WTC11 (cell line): Measurements from ENCODE around the gene SLC38A8.

Experiments
- ATF2 ChIP-seq: sonication (generic); formaldehyde crosslinking; IDR thresholded peaks from 2 replicates; pipeline ENCODE4 v1.8.1; 2022; ENCODE audit warnings: low read depth, missing genetic modification reagents, borderline replicate concordance
- ETV6 ChIP-seq: sonication (generic); formaldehyde crosslinking; IDR thresholded peaks from 2 replicates; pipeline ENCODE4 v1.8.1; 2022; ENCODE audit warnings: mild to moderate bottlenecking, missing genetic modification reagents
- FOXJ3 ChIP-seq: sonication (generic); formaldehyde crosslinking; IDR thresholded peaks from 2 replicates; pipeline ENCODE4 v1.9.0; 2021; ENCODE audit warnings: missing genetic modification reagents, mild to moderate bottlenecking, borderline replicate concordance
- MAX ChIP-seq: sonication (generic); formaldehyde crosslinking; IDR thresholded peaks from 2 replicates; pipeline ENCODE4 v1.8.0; 2022; ENCODE audit warnings: mild to moderate bottlenecking, missing genetic modification reagents
- NFYB ChIP-seq: sonication (generic); formaldehyde crosslinking; conservative IDR thresholded peaks from 2 replicates; pipeline ENCODE4 v1.8.0; 2022; ENCODE audit warnings: low read depth, missing genetic modification reagents
- NR3C1 ChIP-seq: sonication (generic); formaldehyde crosslinking; conservative IDR thresholded peaks from 2 replicates; pipeline ENCODE4 v1.8.1; 2023; ENCODE audit warnings: low read depth, mild to moderate bottlenecking, missing genetic modification reagents
- SMAD3 ChIP-seq: sonication (generic); formaldehyde crosslinking; IDR thresholded peaks from 2 replicates; pipeline ENCODE4 v1.8.0; 2022; ENCODE audit warnings: missing genetic modification reagents, mild to moderate bottlenecking, borderline replicate concordance
- ZNF219 ChIP-seq: sonication (generic); formaldehyde crosslinking; IDR thresholded peaks from 2 replicates; pipeline ENCODE4 v1.8.0; 2023; ENCODE audit warnings: missing genetic modification reagents, mild to moderate bottlenecking, borderline replicate concordance
- ZNF423 ChIP-seq: fragments of 250-450 bp; sonication (Bioruptor Pico); IDR thresholded peaks from 2 replicates; pipeline ENCODE4 v2.1.2; 2022; ENCODE audit warnings: mild to moderate bottlenecking, moderate library complexity
- TF ChIP-seq, protein P1 (sequence below): fragments of 200-600 bp; IDR thresholded peaks from 2 replicates; pipeline ENCODE4 v1.8.0; 2022; ENCODE audit warnings: antibody characterized with exemption
- TF ChIP-seq, protein P2 (sequence below): sonication (generic); formaldehyde crosslinking; IDR thresholded peaks from 2 replicates; pipeline ENCODE4 v1.8.1; 2023; ENCODE audit warnings: mild to moderate bottlenecking, missing genetic modification reagents, moderate library complexity
- TF ChIP-seq, protein P3 (sequence below): sonication (generic); formaldehyde crosslinking; IDR thresholded peaks from 2 replicates; pipeline ENCODE4 v1.8.1; 2023; ENCODE audit warnings: mild to moderate bottlenecking, missing genetic modification reagents

DNA sequence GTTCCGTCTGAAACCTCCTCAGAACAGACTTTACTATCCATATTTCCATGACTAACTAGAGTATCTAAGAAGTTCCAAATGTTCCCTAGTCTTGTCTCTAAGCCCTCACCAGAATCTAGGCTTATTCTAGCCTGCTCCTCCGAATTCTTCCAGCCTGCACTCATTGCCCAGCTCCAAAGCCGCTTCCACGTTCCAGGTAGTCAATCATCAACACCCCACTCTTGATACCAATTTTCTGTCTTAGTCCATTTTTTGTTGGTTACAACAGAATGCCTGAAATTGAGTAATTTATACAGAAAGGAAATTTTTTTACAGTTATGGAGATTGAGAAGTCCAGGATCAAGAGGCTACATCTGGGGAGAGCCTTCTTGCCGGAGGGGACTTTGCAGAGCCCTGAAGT is 21.1 kb downstream of the SLC38A8 start:
- TF ChIP-seq, protein P1, sequence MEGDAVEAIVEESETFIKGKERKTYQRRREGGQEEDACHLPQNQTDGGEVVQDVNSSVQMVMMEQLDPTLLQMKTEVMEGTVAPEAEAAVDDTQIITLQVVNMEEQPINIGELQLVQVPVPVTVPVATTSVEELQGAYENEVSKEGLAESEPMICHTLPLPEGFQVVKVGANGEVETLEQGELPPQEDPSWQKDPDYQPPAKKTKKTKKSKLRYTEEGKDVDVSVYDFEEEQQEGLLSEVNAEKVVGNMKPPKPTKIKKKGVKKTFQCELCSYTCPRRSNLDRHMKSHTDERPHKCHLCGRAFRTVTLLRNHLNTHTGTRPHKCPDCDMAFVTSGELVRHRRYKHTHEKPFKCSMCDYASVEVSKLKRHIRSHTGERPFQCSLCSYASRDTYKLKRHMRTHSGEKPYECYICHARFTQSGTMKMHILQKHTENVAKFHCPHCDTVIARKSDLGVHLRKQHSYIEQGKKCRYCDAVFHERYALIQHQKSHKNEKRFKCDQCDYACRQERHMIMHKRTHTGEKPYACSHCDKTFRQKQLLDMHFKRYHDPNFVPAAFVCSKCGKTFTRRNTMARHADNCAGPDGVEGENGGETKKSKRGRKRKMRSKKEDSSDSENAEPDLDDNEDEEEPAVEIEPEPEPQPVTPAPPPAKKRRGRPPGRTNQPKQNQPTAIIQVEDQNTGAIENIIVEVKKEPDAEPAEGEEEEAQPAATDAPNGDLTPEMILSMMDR = no peak
- TF ChIP-seq, protein P2, sequence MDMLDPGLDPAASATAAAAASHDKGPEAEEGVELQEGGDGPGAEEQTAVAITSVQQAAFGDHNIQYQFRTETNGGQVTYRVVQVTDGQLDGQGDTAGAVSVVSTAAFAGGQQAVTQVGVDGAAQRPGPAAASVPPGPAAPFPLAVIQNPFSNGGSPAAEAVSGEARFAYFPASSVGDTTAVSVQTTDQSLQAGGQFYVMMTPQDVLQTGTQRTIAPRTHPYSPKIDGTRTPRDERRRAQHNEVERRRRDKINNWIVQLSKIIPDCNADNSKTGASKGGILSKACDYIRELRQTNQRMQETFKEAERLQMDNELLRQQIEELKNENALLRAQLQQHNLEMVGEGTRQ = no peak
- no peak for TF ChIP-seq ZNF219
- TF ChIP-seq NFYB (CRISPR knock-in tag) = no peak
- TF ChIP-seq, protein P3, sequence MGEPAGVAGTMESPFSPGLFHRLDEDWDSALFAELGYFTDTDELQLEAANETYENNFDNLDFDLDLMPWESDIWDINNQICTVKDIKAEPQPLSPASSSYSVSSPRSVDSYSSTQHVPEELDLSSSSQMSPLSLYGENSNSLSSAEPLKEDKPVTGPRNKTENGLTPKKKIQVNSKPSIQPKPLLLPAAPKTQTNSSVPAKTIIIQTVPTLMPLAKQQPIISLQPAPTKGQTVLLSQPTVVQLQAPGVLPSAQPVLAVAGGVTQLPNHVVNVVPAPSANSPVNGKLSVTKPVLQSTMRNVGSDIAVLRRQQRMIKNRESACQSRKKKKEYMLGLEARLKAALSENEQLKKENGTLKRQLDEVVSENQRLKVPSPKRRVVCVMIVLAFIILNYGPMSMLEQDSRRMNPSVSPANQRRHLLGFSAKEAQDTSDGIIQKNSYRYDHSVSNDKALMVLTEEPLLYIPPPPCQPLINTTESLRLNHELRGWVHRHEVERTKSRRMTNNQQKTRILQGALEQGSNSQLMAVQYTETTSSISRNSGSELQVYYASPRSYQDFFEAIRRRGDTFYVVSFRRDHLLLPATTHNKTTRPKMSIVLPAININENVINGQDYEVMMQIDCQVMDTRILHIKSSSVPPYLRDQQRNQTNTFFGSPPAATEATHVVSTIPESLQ (CRISPR knock-in tag) = no peak
- no peak for TF ChIP-seq FOXJ3 (CRISPR knock-in tag)
- TF ChIP-seq ETV6 = no peak
- TF ChIP-seq SMAD3 = no peak
- TF ChIP-seq NR3C1 (CRISPR knock-in tag) = no peak
- no peak for TF ChIP-seq MAX (CRISPR knock-in tag)
- no peak for TF ChIP-seq ZNF423 (CRISPR knock-in tag)
- TF ChIP-seq ATF2 (CRISPR knock-in tag) = no peak
